Activated CD4-positive, alpha-beta T cell treated with anti-CD3 and anti-CD28 coated beads, Interleukin-2, amount 10 ng/mL, durations not matched to agents 24 days and 14 days (primary cell): Measurements from ENCODE around the gene ETV7. TPM values are rescaled to one million over a fixed set of nuclear protein-coding genes. Genes with fewer than 3 reads are reported as not detected.
"Not testable (repeated sequence)": the region's sequence is repeated elsewhere in the genome, so short reads cannot be mapped to it uniquely, and the experiment has no call there.

Source experiments
- DNase-seq: peaks from one replicate; pipeline ENCODE4 v3.0.0; 2022
- H3K27ac Mint-ChIP-seq: one replicate; pipeline ENCODE4 v1.8.0; 2022; ENCODE audit warnings: mild to moderate bottlenecking, mixed read lengths
- H3K27me3 Mint-ChIP-seq: one replicate; pipeline ENCODE4 v1.8.0; 2022; ENCODE audit warnings: mixed read lengths
- H3K36me3 Mint-ChIP-seq: one replicate; pipeline ENCODE4 v1.8.0; 2022; ENCODE audit warnings: low read depth, mild to moderate bottlenecking, mixed read lengths
- H3K4me1 Mint-ChIP-seq: one replicate; pipeline ENCODE4 v1.8.0; 2021; ENCODE audit warnings: mixed read lengths
- H3K4me3 Mint-ChIP-seq: one replicate; pipeline ENCODE4 v1.8.0; 2022; ENCODE audit warnings: mild to moderate bottlenecking, moderate library complexity, mixed read lengths
- H3K9me3 Mint-ChIP-seq: one replicate; pipeline ENCODE4 v1.8.0; 2021; ENCODE audit warnings: mixed read lengths
- intact Hi-C: fragments of 100-400 bp; cut with micrococcal nuclease; formaldehyde crosslinking; loops from one replicate; pipeline ENCODE4 v1.15.1; 2023
- total RNA-seq: library from RNA; stranded (reverse); gene quantifications from 2 replicates; pipeline ENCODE4 v1.2.3, GENCODE V29; 2022

Gene ETV7
- total RNA-seq, 1 donor from 2014 or later, result 0.54 TPM

DNA sequence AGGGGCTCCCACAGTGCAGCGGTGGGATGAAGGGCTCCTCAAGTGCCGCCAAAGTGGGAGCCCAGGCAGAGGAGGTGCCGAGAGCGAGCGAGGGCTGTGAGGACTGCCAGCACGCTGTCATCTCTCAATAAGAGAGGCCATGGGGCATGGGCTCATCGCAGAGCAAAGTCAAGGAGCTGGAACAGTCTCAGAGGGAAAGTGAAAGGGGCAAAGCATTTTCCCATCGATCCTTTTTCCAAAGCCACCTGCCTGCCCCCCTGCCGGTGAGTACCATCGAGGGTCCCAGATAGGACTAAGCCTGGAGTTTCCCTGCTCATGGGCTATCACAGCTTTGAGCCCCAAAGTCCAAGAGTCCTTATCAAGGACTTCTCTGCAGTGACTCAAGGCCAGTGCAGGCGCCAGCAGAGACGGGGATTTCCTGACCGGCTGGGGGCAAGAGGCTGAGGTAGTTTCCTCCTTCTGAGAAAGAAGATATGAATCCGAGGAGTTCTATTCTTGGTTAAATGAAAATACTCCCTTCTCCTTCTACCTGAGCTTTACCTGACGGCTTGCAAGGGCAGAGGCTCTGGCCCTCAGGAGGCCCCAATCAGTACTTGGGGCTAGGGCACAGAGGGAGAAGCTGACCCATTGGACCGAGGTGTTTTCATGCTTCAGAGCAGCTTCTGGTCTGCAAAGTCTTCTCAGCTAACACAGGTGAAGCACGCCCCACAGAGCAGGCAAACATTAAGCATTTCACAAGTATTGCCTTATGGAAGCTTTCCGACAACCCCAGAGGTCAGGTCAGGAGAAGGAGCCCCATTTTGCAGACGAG lies 22.6 kb downstream of the ETV7 start:
- H3K4me3 Mint-ChIP-seq, result no peak overlapping the region
- peaks cover 10% of the 10 kb centered on the region for H3K4me1 Mint-ChIP-seq
- intact Hi-C loops, result loop anchor here (5.0 kb wide), 1 partner anchor 338 kb away; the partner anchor contains the start of gene MAPK14
- peak; percentile 72 for DNase-seq
- H3K27me3 Mint-ChIP-seq, result peaks cover 4% of the 10 kb centered on the region
- H3K27ac Mint-ChIP-seq, result no peak overlapping the region
- H3K9me3 Mint-ChIP-seq, result no peaks in the 10 kb centered on the region
- H3K36me3 Mint-ChIP-seq, result peaks cover 2% of the 10 kb centered on the region

DNA sequence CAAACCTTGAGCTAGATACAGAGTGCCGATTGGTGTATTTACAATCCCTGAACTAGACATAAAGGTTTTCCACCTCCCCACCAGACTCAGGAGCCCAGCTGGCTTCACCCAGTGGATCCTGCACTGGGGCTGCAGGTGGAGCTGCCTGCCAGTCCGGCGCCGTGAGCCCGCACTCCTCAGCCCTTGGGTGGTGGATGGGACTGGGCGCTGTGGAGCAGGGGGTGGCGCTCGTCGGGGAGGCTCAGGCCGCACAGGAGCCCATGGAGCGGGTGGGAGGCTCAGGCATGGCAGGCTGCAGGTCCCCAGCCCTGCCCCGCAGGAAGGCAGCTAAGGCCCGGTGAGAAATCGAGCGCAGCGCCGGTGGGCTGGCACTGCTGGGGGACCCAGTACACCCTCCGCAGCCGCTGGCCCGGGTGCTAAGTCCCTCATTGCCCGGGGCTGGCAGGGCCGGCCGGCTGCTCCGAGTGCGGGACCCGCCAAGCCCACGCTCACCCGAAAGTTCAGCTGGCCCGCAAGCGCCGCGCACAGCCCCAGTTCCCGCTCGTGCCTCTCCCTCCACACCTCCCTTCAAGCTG lies 23.3 kb downstream of the ETV7 start:
- not testable (repeated sequence) for H3K36me3 Mint-ChIP-seq, H3K27ac Mint-ChIP-seq, DNase-seq, H3K9me3 Mint-ChIP-seq, H3K4me3 Mint-ChIP-seq, H3K27me3 Mint-ChIP-seq
- intact Hi-C loops, result loop anchor here (5.0 kb wide), 1 partner anchor 337 kb away; the partner anchor contains the start of gene MAPK14
- H3K4me1 Mint-ChIP-seq, result peaks cover 10% of the 10 kb centered on the region

DNA sequence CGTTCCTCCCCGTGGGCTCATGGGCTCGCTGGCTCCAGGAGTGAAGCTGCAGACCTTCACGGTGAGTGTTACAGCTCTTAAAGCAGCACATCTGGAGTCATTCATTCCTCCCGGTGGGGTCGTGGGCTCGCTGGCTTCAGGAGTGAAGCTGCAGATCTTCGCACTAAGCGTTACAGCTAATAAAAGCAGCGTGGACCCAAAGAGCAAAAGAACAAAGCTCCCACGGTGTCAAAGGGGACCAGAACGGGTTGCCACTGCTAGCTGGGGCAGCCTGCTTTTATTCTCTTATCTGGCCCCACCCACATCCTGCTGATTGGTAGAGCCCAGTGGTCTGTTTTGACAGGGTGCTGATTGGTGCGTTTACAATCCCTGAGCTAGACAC lies 24.1 kb downstream of the ETV7 start:
- intact Hi-C loops, result loop anchor here (5.0 kb wide), 1 partner anchor 336 kb away; the partner anchor contains the start of gene MAPK14

DNA sequence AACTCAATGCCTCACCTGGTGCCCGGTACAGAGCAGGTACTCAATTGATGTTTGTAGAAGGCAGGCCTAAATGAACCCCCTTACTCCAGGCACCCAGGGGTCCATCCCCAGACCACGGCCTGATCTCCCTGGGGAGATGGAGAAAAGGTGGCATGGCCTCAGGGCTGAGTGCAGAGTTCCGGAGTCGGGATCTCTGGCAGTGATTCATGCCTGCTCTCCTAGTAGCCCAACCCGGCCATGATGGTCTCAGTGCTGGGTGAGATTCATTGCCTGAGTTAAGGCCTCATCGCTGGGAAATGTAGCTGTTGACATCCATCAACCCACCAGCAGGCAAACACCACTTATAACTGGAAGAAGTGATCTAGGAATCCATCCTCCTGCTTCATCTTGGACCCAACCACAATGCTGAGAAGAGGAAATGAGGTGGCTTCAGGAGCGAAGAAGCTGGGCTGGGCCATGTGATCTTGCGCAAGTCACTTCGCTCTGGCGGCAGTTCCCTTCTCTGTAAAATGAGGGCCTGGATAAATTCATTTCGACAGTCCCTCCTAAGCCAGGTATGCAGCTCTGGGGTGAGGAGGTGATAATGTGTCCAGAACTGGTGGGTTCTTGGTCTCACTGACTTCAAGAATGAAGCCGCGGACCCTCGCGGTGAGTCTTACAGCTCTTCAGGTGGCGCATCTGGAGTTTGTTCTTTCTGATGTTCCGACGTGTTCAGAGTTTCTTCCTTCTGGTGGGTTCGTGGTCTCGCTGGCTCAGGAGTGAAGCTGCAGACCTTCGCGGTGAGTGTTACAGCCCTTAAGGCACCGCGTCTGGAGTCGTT lies 24.7 kb downstream of the ETV7 start:
- Mint-ChIP-seq H3K4me3 (no peak overlapping the region), H3K27me3 (peaks cover 6% of the 10 kb centered on the region), H3K36me3 (no peaks in the 10 kb centered on the region), H3K4me1 (peaks cover 22% of the 10 kb centered on the region), H3K27ac (no peak overlapping the region), H3K9me3 (no peaks in the 10 kb centered on the region)
- no peak for DNase-seq
- intact Hi-C loops, result loop anchor here (5.0 kb wide), 1 partner anchor 335 kb away; the partner anchor contains the start of gene MAPK14

More for the DNA sequence above, 24.1 kb downstream of the ETV7 start:
- DNase-seq, H3K36me3 Mint-ChIP-seq, H3K4me3 Mint-ChIP-seq, H3K9me3 Mint-ChIP-seq, H3K27me3 Mint-ChIP-seq, H3K27ac Mint-ChIP-seq: not testable (repeated sequence)
- H3K4me1 Mint-ChIP-seq, result peaks cover 16% of the 10 kb centered on the region

DNA sequence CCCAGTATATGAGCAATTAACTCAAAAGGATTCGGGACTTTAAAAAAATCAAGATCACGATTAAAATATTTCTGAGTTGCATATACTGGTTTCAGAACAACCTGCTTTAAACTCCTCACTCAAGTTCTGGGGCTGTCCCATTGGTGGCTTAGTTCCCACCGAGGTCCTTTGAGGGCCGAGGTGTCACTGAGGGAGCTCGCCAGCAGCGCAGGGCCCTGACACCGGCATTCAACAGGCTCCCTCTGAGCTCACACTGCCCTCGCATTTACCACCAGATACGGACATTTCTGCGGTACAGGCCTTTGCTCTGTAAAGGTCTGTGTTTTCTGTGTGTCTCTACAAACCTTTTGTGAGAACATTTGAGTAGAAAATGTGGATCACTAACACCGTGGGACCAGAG lies 26.4 kb downstream of the ETV7 start:
- Mint-ChIP-seq H3K27ac (no peak overlapping the region), H3K36me3 (no peaks in the 10 kb centered on the region)

DNA sequence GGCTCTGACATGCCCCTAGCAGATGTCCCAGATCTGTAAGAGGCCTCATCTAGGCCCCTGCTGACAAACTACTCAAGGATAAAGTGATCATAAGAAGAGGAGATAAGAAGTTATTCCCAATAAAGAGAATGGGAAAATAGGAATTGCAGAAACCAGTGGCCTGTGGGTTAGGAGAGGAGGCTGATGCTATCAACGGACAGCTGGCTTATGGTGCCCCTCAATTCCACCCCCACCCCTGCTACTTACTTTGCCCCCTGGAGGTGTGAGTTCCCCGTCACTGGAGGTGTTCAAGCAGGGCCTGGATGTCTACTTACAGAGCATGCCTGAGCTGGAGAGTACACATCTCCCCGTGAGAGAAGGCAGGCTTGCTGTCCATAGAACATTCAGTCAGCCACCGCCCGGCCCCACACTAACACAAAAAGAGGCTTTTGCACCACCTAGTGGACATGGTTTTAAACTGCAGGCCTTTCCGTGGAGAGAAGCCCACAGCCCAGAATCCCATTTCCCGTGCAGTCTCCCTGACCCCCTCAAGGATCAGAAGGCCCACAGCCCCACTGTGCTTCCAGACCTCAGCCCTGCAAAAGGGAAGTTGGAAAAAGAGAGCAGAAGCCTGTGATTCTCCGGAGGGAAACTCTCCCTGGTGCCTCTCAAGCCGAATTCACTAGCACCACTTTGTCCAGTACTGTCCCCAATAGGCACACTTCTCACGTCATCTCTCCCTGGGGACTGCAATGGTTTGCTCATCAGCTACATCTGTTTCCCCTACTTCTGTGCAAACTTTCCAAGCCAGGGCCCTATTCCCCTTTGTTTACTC lies 27.0 kb downstream of the ETV7 start:
- no peaks in the 10 kb centered on the region for H3K36me3 Mint-ChIP-seq
- peaks cover 18% of the 10 kb centered on the region for H3K27me3 Mint-ChIP-seq
- peaks cover 32% of the 10 kb centered on the region for H3K4me1 Mint-ChIP-seq
- no peak overlapping the region for H3K27ac Mint-ChIP-seq
- no peaks in the 10 kb centered on the region for H3K9me3 Mint-ChIP-seq
- peak; percentile 92 for DNase-seq
- intact Hi-C loops, result loop anchor here (1.0 to 5.0 kb wide), 5 partner anchors 19 to 333 kb away; partner anchors contain the start of gene MAPK14
- H3K4me3 Mint-ChIP-seq, result no peak overlapping the region

More for the DNA sequence above, 26.4 kb downstream of the ETV7 start:
- Mint-ChIP-seq H3K4me3 (no peak overlapping the region), H3K27me3 (peaks cover 14% of the 10 kb centered on the region), H3K4me1 (peaks cover 27% of the 10 kb centered on the region), H3K9me3 (no peaks in the 10 kb centered on the region)
- no peak for DNase-seq
- intact Hi-C loops, result loop anchor here (5.0 kb wide), 1 partner anchor 334 kb away; the partner anchor contains the start of gene MAPK14

DNA sequence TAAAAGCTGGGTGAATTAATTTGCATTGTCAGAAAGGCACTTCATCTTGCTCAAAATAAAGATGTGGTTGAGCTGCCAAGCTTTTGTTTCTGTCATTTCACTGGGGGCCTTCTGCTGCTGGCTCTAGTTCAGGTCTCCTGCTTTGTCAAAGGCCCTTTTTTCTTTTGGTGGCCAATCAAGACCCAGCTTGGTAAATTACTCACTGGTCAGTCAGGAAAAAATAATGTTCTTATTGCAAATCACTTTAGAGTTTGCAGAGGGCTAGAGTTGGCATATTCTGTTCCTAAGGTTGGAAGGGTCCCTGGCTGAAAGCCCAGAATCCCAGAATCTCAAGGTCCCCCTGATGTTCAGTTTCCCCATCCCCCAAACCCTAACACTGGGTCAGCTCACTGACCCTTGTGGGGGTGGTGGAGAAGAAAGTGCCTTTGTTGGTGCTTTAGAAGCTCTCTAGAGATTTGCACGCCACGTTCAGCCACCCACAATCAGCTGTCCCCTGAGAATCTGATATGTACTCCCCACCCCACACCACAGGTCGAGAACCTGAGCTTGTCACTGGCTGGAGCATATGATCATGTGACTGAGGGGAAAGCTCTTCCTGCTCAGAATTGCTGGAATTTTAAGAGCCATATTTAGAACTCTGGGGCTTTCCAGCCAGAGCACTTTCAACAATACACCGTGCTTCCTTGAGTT lies 29.1 kb downstream of the ETV7 start:
- Mint-ChIP-seq H3K9me3 (peaks cover 4% of the 10 kb centered on the region), H3K4me3 (no peak overlapping the region), H3K27me3 (peaks cover 37% of the 10 kb centered on the region), H3K36me3 (no peaks in the 10 kb centered on the region), H3K27ac (no peak overlapping the region), H3K4me1 (peaks cover 31% of the 10 kb centered on the region)
- DNase-seq, result no peak
- intact Hi-C loops, result no loop called here

DNA sequence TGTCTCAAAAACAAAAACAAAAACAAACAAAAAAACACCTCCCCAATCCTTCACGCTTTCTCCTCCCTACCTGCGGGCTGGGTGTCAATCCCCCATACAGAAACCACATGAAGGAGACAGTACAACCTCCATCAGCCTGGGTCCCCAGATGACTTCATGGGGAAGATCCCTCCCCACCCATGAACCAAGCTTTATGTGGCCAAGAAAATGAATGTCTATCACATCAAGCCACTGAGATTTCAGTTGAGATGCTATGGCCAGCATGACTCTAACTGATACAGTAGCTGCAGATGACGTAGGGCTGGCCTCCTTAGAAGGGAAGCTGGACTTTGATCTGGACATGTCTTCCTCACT lies 29.6 kb downstream of the ETV7 start:
- H3K9me3 Mint-ChIP-seq, result peaks cover 4% of the 10 kb centered on the region
- no peak overlapping the region for H3K27ac Mint-ChIP-seq
- no peaks in the 10 kb centered on the region for H3K36me3 Mint-ChIP-seq
- H3K4me1 Mint-ChIP-seq, result peaks cover 28% of the 10 kb centered on the region
- peaks cover 40% of the 10 kb centered on the region for H3K27me3 Mint-ChIP-seq
- intact Hi-C loops, result loop anchor here (2.0 kb wide), 1 partner anchor 227 kb away; the partner anchor contains the start of gene MAPK13
- H3K4me3 Mint-ChIP-seq, result no peak overlapping the region
- DNase-seq, result peak; percentile 72

DNA sequence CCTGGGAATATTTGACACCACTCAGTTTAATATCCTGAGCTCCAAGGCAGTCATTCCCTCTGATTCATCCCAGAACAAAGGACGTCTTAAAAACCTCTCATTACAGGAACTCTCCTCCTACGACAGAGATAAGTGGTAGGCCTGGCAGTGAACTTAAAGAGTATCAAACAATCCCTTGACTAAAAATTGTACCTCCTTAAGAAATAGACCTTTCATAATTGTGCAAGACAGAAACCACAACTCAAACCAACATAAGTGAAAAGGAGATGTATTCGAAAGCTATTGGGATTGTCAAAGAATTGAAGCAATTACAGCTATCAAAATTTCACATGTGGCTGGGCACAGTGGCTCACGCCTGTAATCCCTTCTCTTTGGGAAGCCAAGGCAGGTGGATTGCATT lies 31.6 kb downstream of the ETV7 start:
- H3K27ac Mint-ChIP-seq, result no peak overlapping the region

DNA sequence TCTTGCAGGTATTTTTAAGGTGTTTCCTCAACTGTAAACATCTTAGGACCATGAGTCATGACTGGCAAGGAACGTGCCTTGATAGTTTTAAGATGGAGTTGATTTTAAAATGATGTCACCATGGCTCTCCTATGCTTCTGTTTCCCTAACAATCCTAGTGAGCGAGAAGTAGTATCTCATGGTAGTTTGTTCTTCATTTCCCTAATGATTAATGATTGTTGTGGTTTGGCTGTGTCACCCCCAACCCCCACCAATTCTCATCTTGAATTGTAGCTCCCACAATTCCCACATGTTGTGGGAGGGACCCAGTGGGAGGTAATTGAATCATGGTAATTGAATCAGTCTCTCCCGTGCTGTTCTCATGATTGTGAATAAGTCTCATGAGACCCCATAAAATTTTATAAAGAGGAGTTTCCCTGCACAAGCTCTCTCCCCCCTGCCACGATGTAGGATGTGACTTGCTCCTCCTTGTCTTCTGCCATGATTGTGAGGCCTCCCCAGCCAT lies 34.0 kb downstream of the ETV7 start:
- intact Hi-C loops, result no loop called here
- no peak for DNase-seq
- Mint-ChIP-seq H3K9me3 (peaks cover 4% of the 10 kb centered on the region), H3K4me3 (no peak overlapping the region), H3K36me3 (no peaks in the 10 kb centered on the region), H3K4me1 (peaks cover 20% of the 10 kb centered on the region), H3K27me3 (peaks cover 57% of the 10 kb centered on the region), H3K27ac (no peak overlapping the region)

More for the DNA sequence above, 31.6 kb downstream of the ETV7 start:
- no peak overlapping the region for H3K4me3 Mint-ChIP-seq
- no peaks in the 10 kb centered on the region for H3K36me3 Mint-ChIP-seq
- intact Hi-C loops, result loop anchor here (2.0 kb wide), 1 partner anchor 225 kb away; the partner anchor contains the start of gene MAPK13
- DNase-seq, result no peak
- peaks cover 4% of the 10 kb centered on the region for H3K9me3 Mint-ChIP-seq
- peaks cover 26% of the 10 kb centered on the region for H3K4me1 Mint-ChIP-seq
- H3K27me3 Mint-ChIP-seq, result peaks cover 41% of the 10 kb centered on the region

DNA sequence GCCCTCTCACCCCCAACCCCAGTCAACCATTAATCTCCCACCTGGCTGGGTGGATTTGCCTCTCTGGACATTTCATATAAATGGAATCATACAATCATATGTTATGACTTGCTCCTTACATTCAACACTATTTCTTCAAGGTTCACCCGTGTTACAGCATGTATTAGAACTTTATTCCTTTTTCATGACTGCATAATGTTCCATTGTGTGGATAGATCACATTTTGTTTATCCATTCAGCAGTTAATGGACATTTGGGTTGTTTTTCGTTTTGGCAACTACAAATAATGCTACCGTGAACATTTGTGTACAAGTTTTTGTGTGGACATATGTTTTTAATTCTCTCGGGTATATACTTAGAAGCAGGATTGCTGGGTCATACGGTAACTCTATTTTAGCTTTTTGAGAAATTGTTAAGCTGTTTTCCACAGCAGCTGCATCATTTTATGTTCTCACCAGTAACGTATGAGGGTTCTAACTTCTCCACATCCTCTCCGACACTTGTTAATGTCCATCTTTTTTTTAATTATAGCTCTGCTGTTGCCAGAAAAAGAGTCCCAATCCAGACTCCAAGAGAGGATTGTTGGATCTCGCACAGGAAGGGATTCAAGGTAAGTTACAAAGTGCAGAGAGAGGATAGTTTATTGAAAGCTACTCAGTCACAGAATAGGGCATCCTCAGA lies 34.9 kb downstream of the ETV7 start:
- Mint-ChIP-seq H3K4me3 (no peak overlapping the region), H3K4me1 (peaks cover 13% of the 10 kb centered on the region)

More for the DNA sequence above, 34.9 kb downstream of the ETV7 start:
- no peaks in the 10 kb centered on the region for H3K36me3 Mint-ChIP-seq
- H3K27me3 Mint-ChIP-seq, result peaks cover 55% of the 10 kb centered on the region
- H3K9me3 Mint-ChIP-seq, result peaks cover 4% of the 10 kb centered on the region
- no peak for DNase-seq
- no peak overlapping the region for H3K27ac Mint-ChIP-seq
- intact Hi-C loops, result no loop called here
